Peyer's patch (tissue), 4 donors: Measurements from ENCODE around the gene ASCL2. TPM values are rescaled to one million over a fixed set of nuclear protein-coding genes. Genes with fewer than 3 reads are reported as not detected.

Source experiments
- DNase-seq, 3 donors: peaks; one replicate each; pipeline ENCODE4 v3.0.0-alpha.2; 2017 to 2019
- H3K27ac ChIP-seq, 4 donors: fragments of 200-600 bp; sonication (generic); one replicate each; pipeline ENCODE4 v1.5.1; 2016 to 2019
- H3K27me3 ChIP-seq, 2 donors: fragments of 200-600 bp; sonication (generic); one replicate each; pipeline ENCODE4 v1.5.1; 2019
- H3K36me3 ChIP-seq, 3 donors: fragments of 200-600 bp; sonication (generic); one replicate each; pipeline ENCODE4 v1.5.1; 2016 to 2019
- H3K4me1 ChIP-seq, 4 donors: fragments of 200-600 bp; sonication (generic); one replicate each; pipeline ENCODE4 v1.5.1; 2016 to 2019
- H3K4me3 ChIP-seq, 4 donors: fragments of 200-600 bp; sonication (generic); 1 replicate in 3 of 4; 2 replicates in 1 of 4; pipeline ENCODE4 v1.5.1; 2016 to 2019; ENCODE audit warnings: mild to moderate bottlenecking in 1 of 4
- H3K9me3 ChIP-seq, 4 donors: fragments of 200-600 bp; sonication (generic); one replicate each; pipeline ENCODE4 v1.5.1; 2016 to 2019; ENCODE audit warnings: mild to moderate bottlenecking in 1 of 4
- CTCF ChIP-seq, 6 experiments: fragments of 450-650 bp in 4 of 6; fragments of 200-600 bp in 2 of 6; sonication (generic) in 1 of 6; IDR thresholded peaks; one replicate each; pipeline ENCODE4 v1.5.1; 2017 to 2019; ENCODE audit warnings: antibody characterized with exemption in 6 of 6, mild to moderate bottlenecking in 3 of 6, moderate library complexity in 1 of 6
- POLR2A ChIP-seq, 2 donors: fragments of 450-650 bp; IDR thresholded peaks; one replicate each; pipeline ENCODE4 v1.5.1; 2017; ENCODE audit warnings: antibody characterized with exemption in 2 of 2, mild to moderate bottlenecking in 2 of 2, moderate library complexity in 2 of 2
- total RNA-seq, 4 donors: library from RNA; depleted of rRNA; stranded (reverse); fragments of >200 nt; gene quantifications; one replicate each; pipeline ENCODE4 v1.1.0, GENCODE V29; 2016

ASCL2 gene
- total RNA-seq, 4 donors from 2014 or later = 7.5 to 11.9 (median 8.4) TPM

- Histone ChIP-seq H3K36me3 (no peaks in the 10 kb centered on the region), H3K27me3 (peaks cover 0 to 16% of the 10 kb centered on the region in 2 donors), H3K27ac (peak overlapping the region; percentile 54 to 86 (median 66)), H3K9me3 (no peaks in the 10 kb centered on the region), H3K4me3 (peak overlapping the region; percentile 46 to 68 (median 64)), H3K4me1 (peaks cover 0 to 36% (median 23%) of the 10 kb centered on the region in 4 donors)
- DNase-seq = peak; percentile 22 to 79 (median 77)
- peak in 4 of 6 experiments; percentile 6 to 47 (median 40) for TF ChIP-seq CTCF (IDR thresholded peaks at IDR 0.05)
- no peak for TF ChIP-seq POLR2A (IDR thresholded peaks at IDR 0.05)
Observed at GRCh38 chr11:2269601-2270321, 627 bp downstream of the ASCL2 start.

GRCh38 chr11:2268729-2269600 lies 1.4 kb downstream of the ASCL2 start:
- Histone ChIP-seq H3K4me1 (peaks cover 0 to 36% (median 23%) of the 10 kb centered on the region in 4 donors), H3K9me3 (no peaks in the 10 kb centered on the region), H3K4me3 (peak overlapping the region; percentile 46 to 68 (median 64)), H3K27me3 (peaks cover 0 to 16% of the 10 kb centered on the region in 2 donors), H3K36me3 (no peaks in the 10 kb centered on the region), H3K27ac (peak overlapping the region; percentile 54 to 86 (median 66))
- DNase-seq = peak; percentile 60 to 77 (median 68)
- TF ChIP-seq POLR2A (IDR thresholded peaks at IDR 0.05) (no peak), CTCF (IDR thresholded peaks at IDR 0.05) (no peak)

- peak; percentile 14 to 54 (median 47) for DNase-seq
- Histone ChIP-seq H3K36me3 (no peaks in the 10 kb centered on the region), H3K4me1 (peaks cover 0 to 36% (median 23%) of the 10 kb centered on the region in 4 donors), H3K27me3 (peaks cover 0 to 16% of the 10 kb centered on the region in 2 donors), H3K27ac (peak overlapping the region in 3 of 4 donors; percentile 59 to 86 (median 74)), H3K9me3 (no peaks in the 10 kb centered on the region), H3K4me3 (peak overlapping the region in 2 of 4 donors; percentile 65 to 68)
- no peak for TF ChIP-seq CTCF (IDR thresholded peaks at IDR 0.05)
- no peak for TF ChIP-seq POLR2A (IDR thresholded peaks at IDR 0.05)
Observed at GRCh38 chr11:2267851-2268728, 2.3 kb downstream of the ASCL2 start.

- H3K27ac ChIP-seq = peak overlapping the region in 1 of 4 donors; percentile 86
- peak; percentile 8 to 48 (median 41) for DNase-seq
- H3K4me1 ChIP-seq = peaks cover 0 to 36% (median 23%) of the 10 kb centered on the region in 4 donors
- H3K36me3 ChIP-seq = no peaks in the 10 kb centered on the region
- no peaks in the 10 kb centered on the region for H3K9me3 ChIP-seq
- TF ChIP-seq CTCF (IDR thresholded peaks at IDR 0.05) (no peak), POLR2A (IDR thresholded peaks at IDR 0.05) (no peak)
- H3K27me3 ChIP-seq = peaks cover 0 to 16% of the 10 kb centered on the region in 2 donors
- H3K4me3 ChIP-seq = no peak overlapping the region
Observed at GRCh38 chr11:2267306-2267850, 3.0 kb downstream of the ASCL2 start.
